Activated naive CD4-positive, alpha-beta T cell treated with anti-CD3 and anti-CD28 coated beads for 36 hours (primary cell): ENCODE data around the gene PPA2. TPM values are rescaled to one million over a fixed set of nuclear protein-coding genes. Genes with fewer than 3 reads are reported as not detected.

Source experiments
- CTCF ChIA-PET: fragments of 350-600 bp; sonication (Branson Sonifier 250); formaldehyde crosslinking; loops from one replicate; lab custom pipeline; 2021; ENCODE audit warnings: antibody characterized with exemption; lab: Charles Lee
- DNase-seq: peaks from one replicate; pipeline ENCODE4 v3.0.0-alpha.2; 2020
- H3K27ac Mint-ChIP-seq: one replicate; pipeline ENCODE4 v1.8.0; 2021; ENCODE audit warnings: mild to moderate bottlenecking, mixed read lengths
- H3K27me3 Mint-ChIP-seq: one replicate; pipeline ENCODE4 v1.8.0; 2021; ENCODE audit warnings: low read depth, mixed read lengths
- H3K36me3 Mint-ChIP-seq: one replicate; pipeline ENCODE4 v1.8.0; 2021; ENCODE audit warnings: low read depth, mixed read lengths
- H3K4me1 Mint-ChIP-seq: one replicate; pipeline ENCODE4 v1.8.0; 2021; ENCODE audit warnings: low read depth, mixed read lengths
- H3K4me3 Mint-ChIP-seq: one replicate; pipeline ENCODE4 v1.8.0; 2021; ENCODE audit warnings: mild to moderate bottlenecking, moderate library complexity, mixed read lengths
- H3K9me3 Mint-ChIP-seq: one replicate; pipeline ENCODE4 v1.8.0; 2021; ENCODE audit warnings: mixed read lengths
- intact Hi-C: fragments of 100-400 bp; cut with micrococcal nuclease; formaldehyde crosslinking; loops from one replicate; pipeline ENCODE4 v1.15.1; 2023
- total RNA-seq, 2 experiments: library from RNA; stranded (reverse); gene quantifications; one replicate each; pipeline ENCODE4 v1.2.3, GENCODE V29; 2021

Gene PPA2
- total RNA-seq, 2 experiments from 2014 or later: 117 to 119 TPM

DNA sequence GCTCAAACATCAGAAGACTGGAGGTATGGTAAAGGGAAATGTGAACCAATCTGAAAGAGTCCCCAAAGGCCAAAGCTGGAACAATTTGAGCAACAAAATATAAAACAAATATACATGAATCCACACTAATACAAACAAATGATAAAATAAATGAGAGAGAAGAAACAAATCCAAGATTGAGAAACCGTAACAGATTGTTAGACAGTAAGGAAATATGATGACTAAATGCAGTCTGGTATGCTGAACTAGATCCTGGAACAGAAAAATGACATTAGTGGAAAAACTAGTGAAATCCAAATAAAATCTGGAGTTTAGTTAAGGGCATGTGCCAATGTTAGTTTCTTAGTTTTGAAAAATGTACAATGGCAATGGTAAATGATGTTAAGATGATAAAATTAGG lies 15.9 kb downstream of the PPA2 start:
- no peak for DNase-seq
- no peak overlapping the region for H3K4me3 Mint-ChIP-seq
- H3K9me3 Mint-ChIP-seq: no peaks in the 10 kb centered on the region
- no peak overlapping the region for H3K27ac Mint-ChIP-seq
- peaks cover 40% of the 10 kb centered on the region for H3K4me1 Mint-ChIP-seq
- peaks cover 43% of the 10 kb centered on the region for H3K36me3 Mint-ChIP-seq
- CTCF ChIA-PET: no interaction called here
- no peaks in the 10 kb centered on the region for H3K27me3 Mint-ChIP-seq
- intact Hi-C loops: no loop called here

DNA sequence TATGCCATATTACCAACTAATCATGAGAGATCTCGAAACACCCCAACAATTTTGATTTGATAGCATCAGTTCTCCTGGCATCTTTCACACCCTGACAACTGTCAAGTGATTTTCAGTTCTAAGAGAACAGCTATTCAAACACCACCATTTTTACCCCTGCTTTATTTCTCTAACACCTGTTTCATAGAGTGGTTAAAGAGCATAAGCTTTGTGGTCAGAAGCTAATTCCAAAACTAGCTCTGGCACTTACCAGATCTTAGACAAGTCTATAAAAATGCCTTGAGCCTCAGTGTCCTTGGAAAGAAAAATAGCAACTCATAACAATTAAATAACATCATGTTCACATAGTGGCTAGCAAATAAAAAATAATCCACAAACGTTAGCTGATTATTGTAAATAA lies 17.9 kb downstream of the PPA2 start:
- H3K36me3 Mint-ChIP-seq: peaks cover 41% of the 10 kb centered on the region
- peaks cover 43% of the 10 kb centered on the region for H3K4me1 Mint-ChIP-seq
- H3K27ac Mint-ChIP-seq: no peak overlapping the region
- CTCF ChIA-PET: interaction anchor here (1.1 to 1.4 kb wide), 3 partner anchors 16 to 316 kb away, joined by 3 to 6 read pairs (median 4); partner anchors contain the start of gene PPA2
- intact Hi-C loops: loop anchor here (2.0 kb wide), 1 partner anchor 21 kb away; no protein-coding TSS in a partner anchor
- H3K27me3 Mint-ChIP-seq: no peaks in the 10 kb centered on the region
- no peaks in the 10 kb centered on the region for H3K9me3 Mint-ChIP-seq
- no peak overlapping the region for H3K4me3 Mint-ChIP-seq
- no peak for DNase-seq

- Mint-ChIP-seq H3K27ac (no peak overlapping the region), H3K4me3 (no peak overlapping the region), H3K36me3 (peaks cover 45% of the 10 kb centered on the region), H3K27me3 (no peaks in the 10 kb centered on the region), H3K4me1 (peaks cover 43% of the 10 kb centered on the region), H3K9me3 (no peaks in the 10 kb centered on the region)
- intact Hi-C loops: loop anchor here (2.0 kb wide), 1 partner anchor 20 kb away; no protein-coding TSS in a partner anchor
- DNase-seq: no peak
- CTCF ChIA-PET: interaction anchor here (1.4 kb wide), 1 partner anchor 19 kb away, joined by 6 read pairs; the partner anchor contains the start of gene PPA2
Measured at GRCh38 chr4:105455182-105455581, 18.7 kb downstream of the PPA2 start.

DNA sequence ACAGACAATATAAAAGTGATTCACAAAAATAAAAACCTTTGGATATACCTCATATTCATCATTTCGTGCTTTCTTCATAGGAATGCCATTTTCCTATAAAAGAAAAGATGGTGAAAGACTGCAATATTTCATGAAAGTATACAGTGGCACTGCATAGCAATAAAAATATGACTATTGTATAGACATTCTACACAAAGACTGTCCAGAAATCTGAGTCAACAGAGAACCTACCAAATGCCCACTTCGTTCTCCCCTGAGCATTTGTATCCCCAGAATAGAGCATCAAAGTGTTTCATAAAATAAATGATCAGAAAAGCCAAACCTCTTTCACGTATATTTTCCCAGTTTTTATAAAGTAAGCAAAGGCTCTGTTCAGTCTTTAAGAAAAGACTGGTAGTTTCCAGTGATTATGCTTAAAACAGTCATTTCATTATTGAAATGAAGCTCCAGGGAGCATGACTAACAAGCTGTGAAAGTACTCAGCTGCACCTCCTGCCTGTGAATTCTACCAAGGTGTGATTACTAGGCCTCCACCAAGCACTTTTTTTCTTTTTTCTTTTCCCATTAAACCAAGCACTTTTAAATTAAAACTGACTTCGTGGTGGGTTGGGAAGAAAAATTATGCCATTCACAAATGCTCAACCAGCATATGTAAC lies 20.2 kb downstream of the PPA2 start:
- no peak overlapping the region for H3K4me3 Mint-ChIP-seq
- no peaks in the 10 kb centered on the region for H3K9me3 Mint-ChIP-seq
- H3K4me1 Mint-ChIP-seq: peaks cover 41% of the 10 kb centered on the region
- peak overlapping the region; percentile 47 for H3K27ac Mint-ChIP-seq
- peak; percentile 63 for DNase-seq
- intact Hi-C loops: loop anchor here (1.0 to 5.0 kb wide), 9 partner anchors 19 to 521 kb away; no protein-coding TSS in a partner anchor
- peaks cover 49% of the 10 kb centered on the region for H3K36me3 Mint-ChIP-seq
- CTCF ChIA-PET: interaction anchor here (0.9 to 2.0 kb wide), 5 partner anchors 13 to 313 kb away, joined by 3 to 9 read pairs (median 3); partner anchors contain the start of gene PPA2
- H3K27me3 Mint-ChIP-seq: no peaks in the 10 kb centered on the region

- Mint-ChIP-seq H3K27me3 (no peaks in the 10 kb centered on the region), H3K27ac (no peak overlapping the region), H3K4me3 (no peak overlapping the region), H3K4me1 (peaks cover 36% of the 10 kb centered on the region), H3K36me3 (peaks cover 43% of the 10 kb centered on the region), H3K9me3 (no peaks in the 10 kb centered on the region)
- no peak for DNase-seq
- CTCF ChIA-PET: no interaction called here
- intact Hi-C loops: loop anchor here (5.0 kb wide), 3 partner anchors 124 to 519 kb away; no protein-coding TSS in a partner anchor
Measured at GRCh38 chr4:105451346-105451745, 22.5 kb downstream of the PPA2 start.

DNA sequence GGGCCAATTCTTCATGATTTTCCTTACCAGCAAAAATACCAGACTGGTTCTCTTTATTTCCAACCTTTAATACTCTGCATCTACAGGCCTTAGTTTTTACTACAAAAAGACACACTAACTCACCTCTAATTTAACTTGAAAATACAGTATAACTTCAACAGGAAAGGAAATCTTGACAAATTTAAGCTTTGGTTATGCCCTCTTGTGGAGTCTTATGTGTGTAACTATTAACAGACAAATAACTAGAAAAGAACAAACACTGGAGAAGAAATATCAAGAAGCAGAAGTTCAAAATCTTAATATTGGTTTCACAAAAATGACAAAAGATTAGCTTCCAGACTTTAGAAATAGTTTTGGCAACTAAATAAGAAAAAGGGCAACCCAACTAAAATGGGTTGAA lies 33.0 kb downstream of the PPA2 start:
- H3K27ac Mint-ChIP-seq: no peak overlapping the region
- intact Hi-C loops: no loop called here
- peaks cover 40% of the 10 kb centered on the region for H3K36me3 Mint-ChIP-seq
- no peak overlapping the region for H3K4me3 Mint-ChIP-seq
- CTCF ChIA-PET: interaction anchor here (1.6 kb wide), 1 partner anchor 13 kb away, joined by 3 read pairs; no protein-coding TSS in a partner anchor
- peaks cover 2% of the 10 kb centered on the region for H3K4me1 Mint-ChIP-seq
- peaks cover 14% of the 10 kb centered on the region for H3K9me3 Mint-ChIP-seq
- H3K27me3 Mint-ChIP-seq: no peaks in the 10 kb centered on the region
- no peak for DNase-seq

GRCh38 chr4:105437637-105438036 lies 36.2 kb downstream of the PPA2 start:
- no peak overlapping the region for H3K4me3 Mint-ChIP-seq
- peaks cover 14% of the 10 kb centered on the region for H3K4me1 Mint-ChIP-seq
- H3K27me3 Mint-ChIP-seq: no peaks in the 10 kb centered on the region
- no peak overlapping the region for H3K27ac Mint-ChIP-seq
- intact Hi-C loops: no loop called here
- H3K36me3 Mint-ChIP-seq: peaks cover 62% of the 10 kb centered on the region
- CTCF ChIA-PET: no interaction called here
- H3K9me3 Mint-ChIP-seq: peaks cover 21% of the 10 kb centered on the region
- no peak for DNase-seq

DNA sequence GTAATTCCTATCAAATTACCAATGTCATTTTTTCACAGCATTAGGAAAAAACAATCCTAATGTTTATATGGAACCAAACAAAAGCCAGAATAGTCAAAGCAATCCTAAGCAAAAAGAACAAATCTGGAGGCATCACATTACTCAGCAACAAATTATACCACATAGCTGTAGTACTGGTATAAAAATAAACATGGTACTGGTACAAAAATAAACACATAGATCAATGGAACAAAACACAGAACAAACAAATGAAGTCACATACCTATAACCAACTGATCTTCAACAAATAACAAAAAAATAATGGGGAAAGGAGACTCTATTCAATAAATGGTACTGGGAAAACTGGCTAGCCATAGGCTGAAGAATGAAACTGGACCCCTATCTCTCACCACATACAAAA lies 37.4 kb downstream of the PPA2 start:
- Mint-ChIP-seq H3K9me3 (peaks cover 21% of the 10 kb centered on the region), H3K4me1 (peaks cover 14% of the 10 kb centered on the region), H3K36me3 (peaks cover 69% of the 10 kb centered on the region), H3K4me3 (no peak overlapping the region), H3K27ac (no peak overlapping the region), H3K27me3 (no peaks in the 10 kb centered on the region)
- CTCF ChIA-PET: no interaction called here
- DNase-seq: no peak
- intact Hi-C loops: no loop called here

DNA sequence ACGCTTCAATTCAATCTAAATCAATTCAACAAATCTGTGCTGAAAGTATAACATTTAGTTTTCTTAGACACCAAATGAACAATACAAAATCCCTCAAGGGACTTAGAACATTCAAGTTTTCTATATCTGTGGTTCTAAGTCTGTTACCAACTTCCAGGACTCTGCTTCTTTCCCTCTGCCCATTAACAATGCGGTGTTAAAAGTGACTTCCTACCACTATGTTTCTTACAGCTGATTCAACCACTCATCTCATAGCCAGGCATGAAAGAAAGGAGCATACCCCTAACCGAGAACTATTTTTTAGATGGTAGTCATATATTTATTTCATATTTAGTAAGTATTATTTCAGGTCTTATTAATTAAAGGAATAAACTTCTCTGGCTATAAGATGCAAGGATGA lies 38.9 kb downstream of the PPA2 start:
- CTCF ChIA-PET: no interaction called here
- no peaks in the 10 kb centered on the region for H3K27me3 Mint-ChIP-seq
- H3K27ac Mint-ChIP-seq: no peak overlapping the region
- no peak overlapping the region for H3K4me3 Mint-ChIP-seq
- H3K4me1 Mint-ChIP-seq: peaks cover 14% of the 10 kb centered on the region
- H3K36me3 Mint-ChIP-seq: peaks cover 66% of the 10 kb centered on the region
- H3K9me3 Mint-ChIP-seq: peaks cover 21% of the 10 kb centered on the region
- intact Hi-C loops: loop anchor here (1.0 to 2.0 kb wide), 2 partner anchors 20 to 129 kb away; no protein-coding TSS in a partner anchor
- no peak for DNase-seq

- intact Hi-C loops: no loop called here
- CTCF ChIA-PET: no interaction called here
- Mint-ChIP-seq H3K9me3 (peaks cover 21% of the 10 kb centered on the region), H3K4me1 (peaks cover 14% of the 10 kb centered on the region), H3K4me3 (no peak overlapping the region), H3K36me3 (peaks cover 67% of the 10 kb centered on the region), H3K27me3 (no peaks in the 10 kb centered on the region), H3K27ac (no peak overlapping the region)
- DNase-seq: no peak
Measured at GRCh38 chr4:105433421-105433820, 40.4 kb downstream of the PPA2 start.

- peaks cover 23% of the 10 kb centered on the region for H3K9me3 Mint-ChIP-seq
- intact Hi-C loops: no loop called here
- H3K36me3 Mint-ChIP-seq: peaks cover 69% of the 10 kb centered on the region
- H3K4me1 Mint-ChIP-seq: peaks cover 14% of the 10 kb centered on the region
- H3K27ac Mint-ChIP-seq: no peak overlapping the region
- CTCF ChIA-PET: no interaction called here
- H3K4me3 Mint-ChIP-seq: no peak overlapping the region
- no peak for DNase-seq
- no peaks in the 10 kb centered on the region for H3K27me3 Mint-ChIP-seq
Measured at GRCh38 chr4:105432438-105432837, 41.4 kb downstream of the PPA2 start.

DNA sequence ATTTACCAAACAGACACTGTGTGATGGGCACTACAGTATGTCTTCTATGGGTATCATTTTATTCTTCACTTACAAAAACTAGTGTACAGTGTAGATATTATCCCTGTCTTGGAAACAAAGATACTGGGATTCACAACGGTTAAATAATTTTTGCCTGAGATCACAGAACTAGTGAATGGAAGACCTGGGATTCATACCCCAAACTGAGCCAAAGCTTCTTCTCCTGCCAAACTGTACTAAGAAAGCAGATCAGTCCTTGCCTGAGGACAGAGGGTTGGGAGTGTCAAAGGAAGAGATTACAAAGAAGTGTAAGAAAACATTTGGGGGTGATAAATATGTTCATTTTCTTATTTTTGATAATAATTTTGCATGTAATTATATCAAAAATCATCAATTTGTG lies 43.1 kb downstream of the PPA2 start:
- H3K4me1 Mint-ChIP-seq: peaks cover 12% of the 10 kb centered on the region
- H3K27me3 Mint-ChIP-seq: no peaks in the 10 kb centered on the region
- intact Hi-C loops: no loop called here
- no peak for DNase-seq
- peaks cover 11% of the 10 kb centered on the region for H3K9me3 Mint-ChIP-seq
- CTCF ChIA-PET: no interaction called here
- no peak overlapping the region for H3K27ac Mint-ChIP-seq
- no peak overlapping the region for H3K4me3 Mint-ChIP-seq
- H3K36me3 Mint-ChIP-seq: peaks cover 68% of the 10 kb centered on the region
